Hematopoietic multipotent progenitor cell treated with erythropoietin and hydrocortisone succinate and interleukin-3 and kit ligand, for 17 days (in vitro differentiated cells): Measurements from ENCODE around the gene IQSEC1.

Experiments used
- DNase-seq: peaks from one replicate; pipeline ENCODE4 v3.0.0-alpha.2; 2015; ENCODE audit warnings: low spot score

Gene IQSEC1

DNA sequence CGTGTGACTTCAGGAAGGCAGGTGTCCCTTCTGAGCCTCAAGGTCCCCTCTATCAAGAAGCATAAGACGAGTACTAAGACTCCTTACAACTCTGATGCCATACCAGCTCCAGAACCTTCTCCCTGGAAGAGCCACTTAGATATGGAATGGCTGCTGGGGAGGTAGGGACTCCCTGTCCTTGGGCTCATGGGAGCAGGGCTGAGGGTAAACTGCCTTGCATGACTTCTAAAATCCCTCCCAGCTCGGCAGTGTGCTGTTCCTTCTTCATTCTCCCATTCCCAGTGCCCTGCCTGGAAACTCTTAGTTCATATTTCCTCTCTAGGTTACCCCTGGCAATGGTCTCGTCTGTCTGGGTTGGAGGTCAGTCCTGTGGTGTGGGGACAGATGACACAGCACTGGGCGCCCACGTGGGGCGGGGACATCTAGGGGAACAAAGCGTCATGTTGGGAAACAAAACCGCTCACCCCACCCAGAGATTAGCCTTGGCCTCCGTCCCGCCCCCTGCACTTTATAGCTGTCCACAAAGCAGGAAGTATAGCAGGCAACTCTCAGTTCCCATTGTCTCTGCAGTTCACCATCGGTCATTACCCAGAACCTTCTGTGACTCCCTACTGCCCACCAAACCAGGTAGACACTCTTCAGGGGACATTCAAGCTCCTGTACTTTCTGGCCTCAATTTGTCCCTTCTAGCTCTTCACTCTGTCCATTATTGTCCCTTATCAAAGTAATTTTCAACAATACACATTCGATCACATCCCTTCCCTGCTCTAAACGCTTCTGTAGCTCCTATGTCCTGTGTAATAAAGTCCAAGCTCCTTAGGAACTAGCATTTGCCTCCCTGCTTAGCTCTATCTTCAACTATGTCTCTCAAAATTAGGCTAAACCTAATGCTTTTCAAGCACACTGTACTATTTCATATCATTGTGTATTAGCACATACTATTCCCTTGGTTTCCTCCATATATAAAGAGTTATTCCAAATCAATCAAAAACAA, 73.8 kb downstream of the IQSEC1 start:
- no peak for DNase-seq

GRCh38 chr3:12998648-12999047, 74.6 kb downstream of the IQSEC1 start:
- no peak for DNase-seq

DNA sequence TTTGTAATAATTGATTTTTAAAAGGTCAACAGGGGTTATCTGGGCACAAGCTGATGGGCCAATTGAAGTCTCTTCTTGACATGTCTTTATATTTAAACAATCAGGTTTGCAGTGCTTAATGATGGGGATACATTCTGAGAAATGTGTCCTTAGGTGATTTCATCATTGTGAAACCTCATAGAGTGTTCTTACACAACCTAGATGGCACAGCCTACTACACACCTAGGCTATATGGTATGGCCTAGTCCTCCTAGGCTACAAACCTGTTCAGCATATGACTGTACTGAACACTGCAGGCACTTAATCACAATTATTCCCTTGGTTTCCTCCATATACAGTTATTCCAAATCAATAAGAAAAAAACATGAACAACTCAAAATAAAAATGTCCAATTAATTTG, 75.8 kb downstream of the IQSEC1 start:
- no peak for DNase-seq

DNA sequence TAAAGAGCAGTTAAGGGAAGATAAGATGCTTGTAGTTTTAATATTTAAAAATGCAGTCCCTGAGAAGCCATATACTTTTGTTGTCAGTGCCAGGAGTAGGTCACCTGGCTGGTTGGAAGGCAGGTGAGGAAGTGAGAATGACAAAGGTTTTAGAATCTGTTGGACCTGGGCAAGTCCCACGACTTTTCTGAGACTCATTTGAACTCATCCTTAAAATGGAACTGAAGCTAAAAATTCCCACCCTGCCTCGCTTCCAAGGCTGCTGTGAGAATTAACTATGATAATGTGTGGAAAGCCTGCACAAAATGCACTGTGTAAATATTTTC, 77.1 kb downstream of the IQSEC1 start:
- DNase-seq = no peak

DNA sequence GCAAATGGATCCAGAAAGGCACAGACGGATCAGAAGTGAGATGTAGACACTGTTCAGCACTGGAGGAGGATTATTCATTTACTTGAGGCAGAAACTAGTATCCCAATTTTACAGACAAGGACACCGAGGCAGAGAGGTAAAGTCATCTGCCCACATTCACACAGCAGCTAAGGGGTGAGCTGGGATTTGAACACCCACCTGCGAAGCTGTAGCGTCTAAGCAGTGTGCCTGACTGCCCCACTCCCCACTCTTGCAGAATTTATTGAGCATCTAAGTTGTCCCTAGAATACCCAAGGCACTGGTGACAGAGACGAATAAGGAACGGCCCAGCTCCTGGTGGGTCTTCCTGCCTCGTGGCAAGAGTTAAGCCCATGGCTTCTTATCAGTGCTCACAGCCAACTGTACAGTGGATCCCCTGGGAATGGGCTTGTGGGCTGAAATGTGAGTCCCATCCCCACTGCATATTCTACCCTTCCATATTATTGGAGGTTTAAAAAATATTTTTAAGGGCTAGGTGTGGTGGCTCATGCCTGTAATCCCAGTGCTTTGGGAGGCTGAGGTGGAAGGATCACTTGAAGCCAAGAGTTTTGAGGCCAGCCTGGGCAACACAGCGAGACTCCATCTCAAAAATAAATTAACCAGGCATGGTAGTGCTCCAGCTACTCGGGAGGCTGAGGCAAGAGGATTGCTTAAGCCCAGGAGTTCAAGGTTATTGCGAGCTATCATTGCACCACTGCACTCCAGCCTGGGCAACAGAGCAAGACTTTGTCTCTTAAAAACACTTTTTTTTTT, 77.6 kb downstream of the IQSEC1 start:
- no peak for DNase-seq

DNA sequence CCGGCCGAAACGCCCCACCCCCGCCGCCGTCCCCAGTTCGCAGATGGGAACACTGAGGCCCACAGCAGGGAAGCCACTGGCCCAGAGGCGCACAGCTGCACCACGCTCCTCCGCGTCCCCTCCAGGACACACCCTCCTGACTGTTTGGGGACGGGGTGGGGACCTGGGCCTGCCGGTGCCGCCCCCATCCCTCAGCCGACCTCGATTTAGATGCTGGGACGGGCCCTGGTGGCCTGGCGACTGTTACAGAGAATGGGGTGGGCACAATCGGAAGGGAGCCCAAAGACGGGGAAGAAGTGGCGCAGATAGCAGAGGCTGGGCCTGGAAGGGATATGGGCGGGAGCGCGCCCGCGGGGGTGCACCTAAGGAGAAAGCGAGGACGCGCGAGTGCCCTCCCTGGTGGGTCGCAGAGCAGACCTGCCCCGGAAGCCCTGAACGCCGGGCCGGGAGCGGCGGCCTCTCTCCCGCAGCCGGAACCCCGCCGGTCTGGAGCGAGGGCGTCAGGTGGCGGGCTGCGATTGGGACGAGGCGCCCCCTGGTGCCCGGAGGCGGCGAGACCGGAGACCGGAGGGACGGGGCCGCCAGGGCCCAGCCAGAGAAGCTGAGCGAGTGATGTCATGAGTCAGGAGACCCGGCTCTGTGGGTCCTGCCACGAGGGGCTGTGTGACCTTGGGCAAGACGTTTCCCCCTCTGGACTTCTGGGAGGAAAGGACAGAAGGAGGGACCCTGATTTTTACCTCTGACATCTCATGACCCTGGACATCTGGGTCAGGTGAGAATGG, 78.4 kb downstream of the IQSEC1 start:
- DNase-seq = peak; percentile 86

DNA sequence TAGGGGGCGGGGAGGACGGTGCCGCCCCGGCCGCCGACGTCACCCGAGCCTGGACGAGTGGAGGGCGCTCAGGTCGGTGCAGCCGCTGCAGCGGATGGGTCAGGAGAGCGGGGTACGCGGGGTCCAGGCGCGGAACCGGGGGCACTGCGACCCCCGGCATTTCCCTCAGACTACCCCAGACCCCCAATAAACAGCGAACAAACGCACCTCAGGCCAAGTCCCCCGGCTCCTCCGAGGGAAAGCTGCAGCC, 78.9 kb downstream of the IQSEC1 start:
- DNase-seq = no peak

DNA sequence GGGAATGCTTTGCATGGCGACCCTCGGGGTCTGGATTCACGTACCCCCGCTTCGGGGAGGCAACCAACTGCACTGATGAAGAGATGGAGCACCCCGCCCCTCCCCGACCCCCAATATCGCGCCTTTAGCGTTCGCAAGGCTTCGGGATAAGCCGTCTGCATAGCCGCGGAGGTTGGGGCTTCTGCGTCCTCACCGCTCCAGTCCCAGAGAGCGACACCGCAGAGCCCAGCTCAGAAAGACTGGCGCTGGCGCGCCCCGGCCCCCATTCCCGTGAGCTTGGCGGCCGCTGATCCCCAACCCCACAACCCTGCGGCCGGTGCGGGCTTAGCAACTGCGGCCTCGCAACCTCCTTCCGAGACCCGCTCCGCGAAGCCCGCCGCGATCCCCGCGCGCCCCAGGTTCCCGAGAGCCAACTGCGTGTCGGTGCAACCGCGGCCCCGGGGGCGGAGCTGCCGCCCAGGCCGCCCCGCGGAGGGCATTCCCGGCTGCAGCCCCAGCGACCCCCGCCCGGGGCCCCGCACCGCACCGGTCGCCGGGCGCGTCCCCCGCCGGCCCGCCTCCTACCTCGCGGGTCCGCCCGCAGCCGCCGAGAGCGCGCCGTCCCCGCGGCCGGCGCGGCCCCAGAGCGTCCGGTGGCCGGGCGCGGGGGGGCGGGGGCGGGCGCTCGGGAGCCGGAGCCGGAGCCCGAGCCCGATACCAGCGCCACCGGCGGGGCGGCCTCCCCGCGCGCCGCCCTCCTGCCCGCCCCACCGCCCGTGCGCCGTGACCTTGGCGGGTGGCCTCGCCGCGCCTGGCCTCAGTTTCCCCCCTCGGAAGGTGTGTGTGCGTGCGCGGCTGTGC, 79.5 kb downstream of the IQSEC1 start:
- DNase-seq = peak; percentile 26

DNA sequence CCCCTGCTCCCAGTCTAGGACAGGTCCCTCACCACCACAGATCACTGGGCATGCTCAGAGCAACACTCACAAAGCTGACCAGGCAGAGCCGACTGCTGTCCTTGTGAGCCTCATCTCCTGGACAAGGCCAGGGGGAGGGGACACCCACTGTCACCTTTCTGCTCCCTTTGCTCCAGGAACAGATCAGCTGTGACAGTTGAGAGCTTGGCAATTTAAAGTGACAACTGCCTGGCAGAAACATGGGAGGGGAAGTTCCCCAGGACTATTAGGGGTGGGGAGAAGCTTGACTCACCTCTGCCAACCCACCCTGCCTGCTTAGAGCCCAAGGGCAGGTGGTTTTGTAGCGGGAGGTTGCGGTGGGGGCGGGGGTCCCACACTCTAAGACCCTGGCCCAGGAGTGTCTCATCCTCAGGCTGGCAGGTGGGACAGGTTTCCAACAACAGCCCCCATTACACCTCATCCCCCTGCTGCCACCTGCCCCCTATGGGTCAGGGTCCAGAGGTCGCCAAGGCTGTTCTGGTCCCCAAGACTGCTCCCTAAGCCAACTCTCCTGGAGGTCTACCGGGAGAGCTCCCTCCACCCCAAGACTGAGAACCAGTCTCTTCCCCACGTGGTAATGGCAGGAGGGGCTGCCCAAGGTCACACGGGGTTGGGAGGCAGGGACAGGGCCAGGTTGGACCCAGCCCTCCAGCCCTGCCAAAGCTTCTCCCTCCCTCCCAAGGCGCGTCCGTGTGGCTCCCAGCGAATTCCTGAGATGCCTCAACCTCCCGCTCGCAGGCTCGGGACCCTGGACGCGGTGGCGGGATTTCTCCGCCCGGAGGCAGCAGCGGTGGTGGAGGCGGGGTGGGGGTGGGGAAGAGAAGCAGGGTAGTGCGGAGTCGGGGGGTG, 80.4 kb downstream of the IQSEC1 start:
- DNase-seq = no peak

DNA sequence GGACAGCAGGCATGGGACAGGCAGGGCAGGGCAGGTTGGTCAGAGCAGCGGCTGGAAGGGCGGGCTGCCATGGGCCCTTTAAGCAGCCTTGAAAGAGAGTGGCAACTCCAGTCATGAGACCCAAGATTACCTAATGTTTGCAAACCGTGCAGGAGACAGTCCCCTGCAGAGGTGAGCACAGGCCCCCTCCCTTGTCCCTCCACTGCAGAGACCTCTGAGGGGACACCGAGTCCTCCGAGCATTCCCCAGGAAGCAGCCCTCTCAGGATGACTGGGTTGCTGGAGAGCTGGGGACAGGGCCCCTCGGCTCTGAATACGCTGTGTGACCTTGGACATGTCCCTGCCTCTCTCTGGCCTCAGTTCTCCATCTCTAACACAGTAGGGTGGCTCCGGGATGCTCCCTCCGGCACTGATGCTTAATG, 81.4 kb downstream of the IQSEC1 start:
- DNase-seq = no peak

DNA sequence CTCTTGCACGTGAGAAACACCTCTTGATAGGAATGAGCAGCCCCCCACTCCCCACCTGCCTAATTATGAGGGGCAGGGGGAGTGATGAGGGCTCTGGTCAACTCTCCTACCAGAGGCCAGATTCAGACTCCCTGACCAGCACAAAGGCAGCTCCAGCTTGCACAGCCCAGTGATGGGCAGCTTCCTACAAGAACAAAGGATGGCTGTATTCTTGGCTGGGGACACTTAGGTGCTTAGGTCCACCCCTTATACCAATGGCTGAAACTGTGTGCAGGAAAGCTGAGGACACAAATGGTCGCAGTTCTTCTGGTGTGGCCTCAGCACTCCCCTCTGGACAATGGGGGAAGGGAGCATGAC, 81.8 kb downstream of the IQSEC1 start:
- no peak for DNase-seq

DNA sequence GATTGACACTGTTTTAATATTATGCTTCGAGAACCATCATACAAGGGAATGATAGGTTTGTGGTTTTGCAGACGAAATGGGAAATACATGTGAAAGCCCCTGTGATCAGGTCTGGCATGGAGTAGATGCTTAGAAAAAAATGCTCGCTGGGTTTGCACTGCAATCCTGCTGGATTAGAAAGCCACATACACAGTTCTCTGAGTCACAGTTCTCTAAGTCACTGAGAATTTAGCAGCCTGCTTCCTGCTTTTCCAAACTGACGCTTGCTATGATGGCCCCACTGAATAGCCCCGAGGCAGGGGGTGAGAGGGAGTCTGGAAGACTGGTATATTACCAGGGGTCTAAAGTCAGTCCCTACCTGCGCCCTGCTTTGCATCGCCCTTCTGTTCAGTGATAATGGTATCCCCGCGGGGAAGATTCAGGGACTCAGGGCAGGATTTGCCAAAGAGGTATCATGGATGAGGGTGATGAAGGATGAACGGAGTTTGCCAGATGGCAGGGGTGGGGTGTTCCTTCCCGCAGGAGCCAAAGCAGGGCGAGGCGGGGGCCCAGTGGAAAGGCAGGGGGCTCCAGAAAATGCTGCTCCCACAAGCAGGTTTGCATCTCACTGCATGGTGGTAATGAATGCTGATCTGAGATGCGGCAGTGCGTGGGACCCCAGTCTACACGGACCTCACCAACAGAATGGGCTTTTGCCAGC, 82.3 kb downstream of the IQSEC1 start:
- no peak for DNase-seq

GRCh38 chr3:12990306-12990705, 82.9 kb downstream of the IQSEC1 start:
- DNase-seq = no peak

GRCh38 chr3:12988728-12989454, 84.3 kb downstream of the IQSEC1 start:
- DNase-seq = no peak

DNA sequence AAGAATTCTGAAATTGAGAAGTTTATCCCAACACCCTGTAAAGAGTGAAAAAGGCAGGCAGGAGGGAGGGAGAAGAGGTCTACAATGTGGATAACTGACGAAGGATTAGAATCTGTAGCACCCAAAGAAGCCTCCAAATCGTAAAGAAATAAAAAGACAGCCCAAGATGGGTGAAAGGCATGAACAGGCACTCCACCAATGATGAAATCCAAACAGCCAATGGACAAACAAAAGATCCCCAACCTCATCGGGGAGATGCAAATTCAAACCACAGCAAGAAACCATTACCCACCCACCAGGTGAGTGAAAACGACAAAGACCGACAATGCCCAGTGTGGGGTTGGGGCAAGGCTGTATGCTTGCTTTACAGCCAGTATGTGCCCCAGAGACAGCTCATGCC, 85.6 kb downstream of the IQSEC1 start:
- DNase-seq = no peak

DNA sequence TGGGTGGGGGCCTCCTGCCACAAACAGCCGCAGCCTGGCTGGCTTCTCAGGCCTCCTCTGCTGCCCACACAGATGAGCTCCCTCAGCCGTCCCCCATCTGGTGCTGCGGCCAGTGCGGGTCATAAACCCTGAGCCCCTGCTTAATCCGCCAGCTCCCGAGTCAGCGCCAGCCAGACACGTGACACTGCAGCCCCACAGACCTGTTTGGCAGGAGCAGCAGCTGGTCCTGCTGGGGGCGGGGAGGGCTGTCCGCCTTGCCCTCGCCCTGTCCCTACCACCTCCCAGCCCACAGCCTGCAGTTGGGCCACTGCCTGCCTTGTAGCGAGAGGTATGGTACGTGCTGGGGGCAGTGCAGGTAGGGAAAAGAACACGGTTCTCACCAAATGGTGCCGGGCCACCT, 86.2 kb downstream of the IQSEC1 start:
- DNase-seq = no peak

DNA sequence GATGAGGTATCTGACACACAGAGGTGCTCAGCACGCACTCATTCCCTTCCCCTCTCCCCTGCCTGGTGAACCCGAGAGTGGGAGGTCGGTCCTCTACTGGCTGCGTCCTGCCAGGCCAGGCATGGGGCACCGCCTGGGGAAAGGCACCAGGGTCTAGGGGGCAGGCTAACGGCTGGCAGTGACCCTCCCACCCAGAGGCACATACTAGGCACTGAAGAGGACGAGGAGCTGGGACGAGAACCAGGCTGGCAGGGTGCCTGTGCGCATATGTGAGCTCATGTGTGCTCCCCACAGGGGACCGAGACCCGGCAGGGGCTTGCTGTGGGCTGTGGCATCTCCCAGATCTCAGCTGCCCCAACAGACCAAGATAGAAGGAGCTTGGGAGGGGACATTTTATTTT, 86.7 kb downstream of the IQSEC1 start:
- DNase-seq = no peak

- no peak for DNase-seq
Measured at GRCh38 chr3:12986031-12986430, 87.2 kb downstream of the IQSEC1 start.

GRCh38 chr3:12985148-12985547, 88.1 kb downstream of the IQSEC1 start:
- no peak for DNase-seq
